D721Med (cell line): Measurements from ENCODE around the gene SKAP2.

ENCODE experiments used
- DNase-seq: peaks from one replicate; pipeline ENCODE4 v3.0.0; 2011; ENCODE audit warnings: low spot score; ENCODE audit not compliant: insufficient read length
- FAIRE-seq: peaks from 2 replicates; lab custom pipeline; 2011; peaks lifted over from hg19 to GRCh38; lab: Jason Lieb, UNC
- CTCF ChIP-seq: IDR thresholded peaks from 2 replicates; pipeline ENCODE4 v1.5.1; 2012; ENCODE audit warnings: mild to moderate bottlenecking, control low read depth; ENCODE audit not compliant: insufficient read depth; ENCODE audit errors: missing control alignments

The SKAP2 gene

GRCh38 chr7:26618898-26619297 is 245.5 kb downstream of the SKAP2 start:
- DNase-seq (no peak), FAIRE-seq (no peak)
- no peak for TF ChIP-seq CTCF

- DNase-seq (no peak), FAIRE-seq (no peak)
- TF ChIP-seq CTCF, result no peak
These were observed 245.9 kb downstream of the SKAP2 start for GRCh38 chr7:26618449-26618848.
